Lung (tissue), 12 donors: ENCODE measurements around the gene CFAP70. TPM values are rescaled to one million over a fixed set of nuclear protein-coding genes. Genes with fewer than 3 reads are reported as not detected.

Experiments used
- ATAC-seq: fragments of 200-7000 bp; cut with Tn5 transposase; one replicate; pipeline ENCODE4 v1.9.1; 2020; ENCODE audit warnings: moderate number of reproducible peaks; ENCODE audit not compliant: insufficient read depth, low FRiP score
- DNase-seq, 3 donors: peaks; one replicate each; pipeline ENCODE4 v3.0.0-alpha.2; 2013 to 2017
- H3K27ac ChIP-seq, 2 donors: one replicate each; pipeline ENCODE4 v1.5.1; 2013; ENCODE audit warnings: mild to moderate bottlenecking in 2 of 2, moderate library complexity in 2 of 2, control low read depth in 1 of 2, inconsistent platforms in 1 of 2, low read depth in 1 of 2, low read length in 1 of 2
- H3K27me3 ChIP-seq, 3 donors: one replicate each; pipeline ENCODE4 v1.5.1; 2013; ENCODE audit warnings: low read length in 2 of 3; ENCODE audit not compliant: control insufficient read depth in 3 of 3, insufficient read depth in 3 of 3
- H3K36me3 ChIP-seq, 4 donors: one replicate each; pipeline ENCODE4 v1.5.1; 2013; ENCODE audit warnings: low read length in 4 of 4, mild to moderate bottlenecking in 1 of 4, moderate library complexity in 1 of 4; ENCODE audit not compliant: control insufficient read depth in 4 of 4, insufficient read depth in 4 of 4
- H3K4me1 ChIP-seq, 5 donors: one replicate each; pipeline ENCODE4 v1.5.1; 2013; ENCODE audit warnings: low read length in 5 of 5, mild to moderate bottlenecking in 2 of 5, moderate library complexity in 1 of 5; ENCODE audit not compliant: control insufficient read depth in 5 of 5, insufficient read depth in 5 of 5
- H3K4me3 ChIP-seq: one replicate; pipeline ENCODE4 v1.5.1; 2013; ENCODE audit warnings: mild to moderate bottlenecking, control low read depth, moderate library complexity
- H3K9ac ChIP-seq, 2 donors: one replicate each; pipeline ENCODE4 v1.5.1; 2013; ENCODE audit warnings: low read length in 2 of 2, control low read depth in 1 of 2; ENCODE audit not compliant: insufficient read depth in 1 of 2
- H3K9me3 ChIP-seq, 4 donors: one replicate each; pipeline ENCODE4 v1.5.1; 2013; ENCODE audit warnings: low read length in 3 of 4, mild to moderate bottlenecking in 1 of 4, moderate library complexity in 1 of 4; ENCODE audit not compliant: control insufficient read depth in 4 of 4, insufficient read depth in 3 of 4
- CTCF ChIP-seq: IDR thresholded peaks from 2 replicates; pipeline ENCODE4 v1.5.1; 2012; ENCODE audit warnings: mild to moderate bottlenecking; ENCODE audit errors: control extremely low read depth, extremely low read depth
- WGBS, 2 donors: extraction: QIAGEN DNeasy Blood & Tissue Kit; methylation state at CpG; one replicate each; pipeline ENCODE4 v1.1.7; 2013; 5-methylcytosine and 5-hydroxymethylcytosine counted together
- polyA plus RNA-seq, 2 donors: library from polyadenylated mRNA; stranded (reverse); fragments of 200-250 nt; gene quantifications; one replicate each; pipeline ENCODE4 v1.2.1, GENCODE V29; 2013
- total RNA-seq, 2 donors: library from RNA; depleted of rRNA in 1 of 2; stranded (reverse); fragments of >200 nt in 1 of 2; gene quantifications; one replicate each; pipeline ENCODE4 v1.2.1, GENCODE V29; 2014 to 2021
- donor health status: control.
- donor health status: control.
- donor health status: Bipolar disorder and iron deficiency.
- donor health status: healthy.
- donor health status: DM: yes; HTN: yes; CAD: no.

Gene CFAP70
- total and polyA plus RNA-seq, 4 donors: 3.5 to 17.2 (median 8.6) TPM

DNA sequence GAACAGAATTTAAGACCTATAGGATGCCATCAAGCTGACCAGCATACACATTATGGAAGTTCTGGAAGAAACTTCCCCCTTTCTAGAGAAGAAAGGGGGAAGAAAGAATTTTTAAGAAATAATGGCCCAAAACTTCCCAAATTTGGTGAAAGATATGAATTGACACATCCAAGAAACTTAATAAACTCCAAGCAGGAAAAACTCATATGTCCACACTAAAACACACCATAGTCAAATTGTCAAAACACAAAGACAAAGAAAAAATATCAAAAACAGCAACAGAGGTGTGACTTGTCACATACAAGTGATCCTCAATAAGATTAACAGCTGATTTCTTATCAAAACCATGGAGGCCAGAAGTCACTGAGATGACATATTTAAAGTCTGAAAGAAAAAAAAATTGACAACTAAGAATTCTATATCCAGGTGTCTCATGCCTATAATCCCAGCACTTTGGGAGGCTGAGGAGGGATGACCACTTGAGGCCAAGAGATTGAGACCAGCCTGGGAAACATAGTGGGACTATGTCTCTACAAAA, 52.4 kb downstream of the CFAP70 start:
- peaks cover 0 to 3% (median 2%) of the 10 kb centered on the region in 4 donors for H3K9me3 ChIP-seq
- no peak overlapping the region for H3K9ac ChIP-seq
- no peak overlapping the region for H3K4me3 ChIP-seq
- H3K36me3 ChIP-seq: no peaks in the 10 kb centered on the region
- TF ChIP-seq CTCF: no peak
- DNase-seq (no peak), ATAC-seq (no peak)
- no peak overlapping the region for H3K27ac ChIP-seq
- no peaks in the 10 kb centered on the region for H3K4me1 ChIP-seq
- H3K27me3 ChIP-seq: no peaks in the 10 kb centered on the region

GRCh38 chr10:73296946-73297345, 61.7 kb downstream of the CFAP70 start:
- TF ChIP-seq CTCF: no peak
- no peak overlapping the region for H3K4me3 ChIP-seq
- H3K27ac ChIP-seq: no peak overlapping the region
- no peaks in the 10 kb centered on the region for H3K4me1 ChIP-seq
- peaks cover 0 to 5% (median 0%) of the 10 kb centered on the region in 4 donors for H3K36me3 ChIP-seq
- H3K9me3 ChIP-seq: no peaks in the 10 kb centered on the region
- H3K9ac ChIP-seq: no peak overlapping the region
- WGBS, 2 donors: 78 to 84% methylated on average over 3 of the region's 3 CpGs
- no peak for DNase-seq
- ATAC-seq: no peak
- H3K27me3 ChIP-seq: no peaks in the 10 kb centered on the region

GRCh38 chr10:73293461-73293860, 65.2 kb downstream of the CFAP70 start:
- no peaks in the 10 kb centered on the region for H3K27me3 ChIP-seq
- 86 to 87% methylated on average over 3 of the region's 3 CpGs for WGBS, 2 donors
- no peak overlapping the region for H3K4me3 ChIP-seq
- ATAC-seq (no peak), DNase-seq (no peak)
- H3K36me3 ChIP-seq: peaks cover 0 to 2% (median 0%) of the 10 kb centered on the region in 4 donors
- H3K9me3 ChIP-seq: no peaks in the 10 kb centered on the region
- no peak for TF ChIP-seq CTCF
- H3K27ac ChIP-seq: no peak overlapping the region
- H3K9ac ChIP-seq: no peak overlapping the region
- no peaks in the 10 kb centered on the region for H3K4me1 ChIP-seq

DNA sequence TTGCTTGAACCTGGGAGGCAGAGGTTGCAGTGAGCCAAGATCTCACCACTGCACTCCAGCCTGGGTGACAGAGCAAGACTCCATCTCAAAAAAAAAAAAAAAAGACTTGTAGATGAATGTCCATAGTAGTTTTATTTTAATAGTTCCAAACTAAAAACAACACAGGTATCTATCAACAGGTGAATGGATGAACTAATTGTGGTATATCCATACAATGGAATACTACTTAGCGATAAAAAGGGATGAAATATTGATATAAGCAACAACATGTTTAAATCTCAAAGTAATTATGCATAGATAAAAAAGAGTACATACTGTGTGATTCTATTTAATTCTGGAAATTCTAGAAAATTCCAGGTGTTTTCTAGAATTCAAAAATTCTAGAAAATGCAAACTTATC, 68.7 kb downstream of the CFAP70 start:
- no peak for TF ChIP-seq CTCF
- no peaks in the 10 kb centered on the region for H3K27me3 ChIP-seq
- H3K4me1 ChIP-seq: peaks cover 0 to 2% (median 0%) of the 10 kb centered on the region in 5 donors
- no peaks in the 10 kb centered on the region for H3K9me3 ChIP-seq
- no peak overlapping the region for H3K27ac ChIP-seq
- DNase-seq (no peak), ATAC-seq (no peak)
- H3K9ac ChIP-seq: no peak overlapping the region
- no peak overlapping the region for H3K4me3 ChIP-seq
- WGBS, 2 donors: 94 to 98% methylated on average over 1 of the region's 1 CpG
- peaks cover 0 to 2% (median 0%) of the 10 kb centered on the region in 4 donors for H3K36me3 ChIP-seq
